ENCODE measurements around the gene CRELD1.

- no peak for TF ChIP-seq POLR2A (IDR thresholded peaks at IDR 0.05)
- no peak for TF ChIP-seq EP300 (IDR thresholded peaks at IDR 0.05)
Observed at GRCh38 chr3:9909221-9910013, 24.2 kb upstream of the CRELD1 start.

Measured in gastroesophageal sphincter (tissue), 2 donors.